VCaP (cell line): ENCODE data around the gene TMEM120A.
"Not testable (repeated sequence)": the region's sequence is repeated elsewhere in the genome, so short reads cannot be mapped to it uniquely, and the experiment has no call there.

Experiments
- H3K27ac ChIP-seq: fragments of 450-650 bp; 2 replicates; pipeline ENCODE4 v1.5.1; 2017
- TF ChIP-seq, protein P1 (sequence below): fragments of 450-650 bp; conservative IDR thresholded peaks from 2 replicates; pipeline ENCODE4 v1.5.1; 2017; ENCODE audit warnings: mild to moderate bottlenecking, moderate library complexity

Gene TMEM120A

DNA sequence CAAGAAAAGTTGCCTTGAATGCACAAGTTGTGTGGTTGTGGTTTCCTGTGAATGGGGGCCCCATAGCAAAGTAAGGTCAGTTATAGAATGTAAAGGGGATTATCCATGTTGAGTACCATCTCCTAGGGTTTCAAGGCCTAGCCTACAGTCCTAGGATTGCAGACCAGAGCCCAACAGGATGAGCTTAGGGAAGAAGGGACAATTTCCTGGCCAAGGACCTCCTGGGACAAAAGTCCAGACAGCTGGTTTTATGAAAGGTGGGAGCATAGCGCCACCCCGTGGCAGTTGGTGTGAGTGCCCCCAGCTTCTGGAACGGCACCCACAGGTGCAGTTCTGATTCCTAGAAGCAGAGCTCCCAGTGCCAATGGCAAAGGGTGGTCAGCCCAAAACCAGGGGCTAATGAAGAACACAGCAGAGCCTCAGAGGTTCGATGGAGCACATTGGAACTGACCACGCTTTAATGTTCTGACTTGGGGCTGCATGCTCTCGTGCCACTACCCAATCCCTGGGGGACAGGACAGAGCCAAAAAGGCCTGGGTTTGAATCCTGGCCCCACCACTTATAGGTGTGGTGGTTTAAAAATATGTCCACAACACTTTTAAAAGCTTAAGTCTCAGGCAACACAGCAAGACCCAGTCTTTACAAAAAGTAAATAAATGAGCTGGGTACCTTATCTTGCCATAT, 25.8 kb upstream of the TMEM120A start:
- no peak overlapping the region for H3K27ac ChIP-seq
- TF ChIP-seq, protein P1, sequence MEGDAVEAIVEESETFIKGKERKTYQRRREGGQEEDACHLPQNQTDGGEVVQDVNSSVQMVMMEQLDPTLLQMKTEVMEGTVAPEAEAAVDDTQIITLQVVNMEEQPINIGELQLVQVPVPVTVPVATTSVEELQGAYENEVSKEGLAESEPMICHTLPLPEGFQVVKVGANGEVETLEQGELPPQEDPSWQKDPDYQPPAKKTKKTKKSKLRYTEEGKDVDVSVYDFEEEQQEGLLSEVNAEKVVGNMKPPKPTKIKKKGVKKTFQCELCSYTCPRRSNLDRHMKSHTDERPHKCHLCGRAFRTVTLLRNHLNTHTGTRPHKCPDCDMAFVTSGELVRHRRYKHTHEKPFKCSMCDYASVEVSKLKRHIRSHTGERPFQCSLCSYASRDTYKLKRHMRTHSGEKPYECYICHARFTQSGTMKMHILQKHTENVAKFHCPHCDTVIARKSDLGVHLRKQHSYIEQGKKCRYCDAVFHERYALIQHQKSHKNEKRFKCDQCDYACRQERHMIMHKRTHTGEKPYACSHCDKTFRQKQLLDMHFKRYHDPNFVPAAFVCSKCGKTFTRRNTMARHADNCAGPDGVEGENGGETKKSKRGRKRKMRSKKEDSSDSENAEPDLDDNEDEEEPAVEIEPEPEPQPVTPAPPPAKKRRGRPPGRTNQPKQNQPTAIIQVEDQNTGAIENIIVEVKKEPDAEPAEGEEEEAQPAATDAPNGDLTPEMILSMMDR = peak; percentile 84

DNA sequence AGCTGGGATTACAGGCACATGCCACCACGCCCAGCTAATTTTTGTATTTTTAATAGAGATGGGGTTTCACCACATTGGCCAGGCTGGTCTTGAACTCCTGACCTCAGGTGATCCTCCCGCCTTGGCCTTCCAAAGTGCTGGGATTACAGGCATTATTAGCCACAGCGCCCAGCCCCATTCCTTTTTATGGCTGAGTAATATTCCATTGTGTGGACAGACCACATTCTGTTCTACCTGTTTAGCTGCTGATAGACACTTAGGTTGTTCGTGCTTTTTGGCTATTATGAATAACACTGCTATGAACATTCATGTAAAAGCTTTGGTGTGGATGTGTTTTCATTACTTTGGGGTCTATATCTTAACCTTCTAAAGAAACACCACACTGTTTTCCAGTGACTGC, 24.1 kb upstream of the TMEM120A start:
- not testable (repeated sequence) for H3K27ac ChIP-seq

GRCh38 chr7:76016191-76016947, 22.0 kb upstream of the TMEM120A start:
- TF ChIP-seq, protein P1 = no peak

GRCh38 chr7:76011442-76011861, 17.1 kb upstream of the TMEM120A start:
- TF ChIP-seq, protein P1 = no peak
- no peak overlapping the region for H3K27ac ChIP-seq

More at GRCh38 chr7:76016191-76016947, 22.0 kb upstream of the TMEM120A start:
- H3K27ac ChIP-seq = no peak overlapping the region

DNA sequence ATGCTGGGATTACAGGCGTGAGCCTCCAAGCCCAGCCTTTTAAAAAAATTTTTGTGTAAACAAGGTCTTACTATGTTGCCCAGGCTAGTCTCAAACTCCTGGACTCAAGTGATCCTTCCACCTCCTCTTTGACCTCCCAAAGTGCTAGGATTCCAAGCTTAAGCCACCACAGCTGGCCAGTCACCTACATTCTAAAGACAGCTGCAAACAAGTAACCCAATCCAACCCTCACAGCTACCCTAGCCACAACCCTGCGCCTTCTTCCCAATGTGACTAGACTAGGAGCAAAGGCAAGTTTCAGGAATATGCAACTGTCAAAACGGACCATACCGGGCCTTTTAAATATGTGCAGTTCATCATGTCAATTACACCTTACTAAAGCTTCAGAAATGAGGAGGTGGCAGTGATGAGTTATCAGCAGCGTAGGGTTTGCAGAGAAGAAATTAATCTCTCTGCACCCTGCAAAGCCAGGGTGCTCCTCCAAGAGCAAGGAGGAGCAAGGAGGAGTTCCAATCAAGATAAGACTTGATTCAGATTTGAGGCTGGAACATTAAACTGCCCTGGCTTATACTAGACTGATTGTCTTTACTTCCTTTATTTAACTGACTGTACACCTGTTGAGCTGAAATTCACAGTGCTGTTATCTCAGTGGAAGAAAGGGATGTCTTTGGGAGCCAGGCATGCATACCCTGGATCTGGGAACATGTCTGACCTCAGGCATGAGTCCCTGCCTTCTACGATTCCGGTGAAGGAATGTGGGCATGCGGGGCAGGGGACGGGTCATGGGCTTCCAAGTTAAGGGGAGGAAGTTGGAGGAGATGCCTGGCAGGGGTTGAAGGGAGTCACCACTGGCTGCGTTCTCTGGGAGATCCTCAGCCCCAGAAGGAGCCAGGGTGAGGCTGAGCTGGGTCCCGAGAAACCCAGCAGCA, 15.5 kb upstream of the TMEM120A start:
- TF ChIP-seq, protein P1 = no peak
- no peak overlapping the region for H3K27ac ChIP-seq

- no peak overlapping the region for H3K27ac ChIP-seq
- TF ChIP-seq, protein P1 = no peak
Observed at GRCh38 chr7:76008156-76008687, 13.8 kb upstream of the TMEM120A start.

GRCh38 chr7:76005004-76005403, 10.6 kb upstream of the TMEM120A start:
- H3K27ac ChIP-seq = not testable (repeated sequence)

DNA sequence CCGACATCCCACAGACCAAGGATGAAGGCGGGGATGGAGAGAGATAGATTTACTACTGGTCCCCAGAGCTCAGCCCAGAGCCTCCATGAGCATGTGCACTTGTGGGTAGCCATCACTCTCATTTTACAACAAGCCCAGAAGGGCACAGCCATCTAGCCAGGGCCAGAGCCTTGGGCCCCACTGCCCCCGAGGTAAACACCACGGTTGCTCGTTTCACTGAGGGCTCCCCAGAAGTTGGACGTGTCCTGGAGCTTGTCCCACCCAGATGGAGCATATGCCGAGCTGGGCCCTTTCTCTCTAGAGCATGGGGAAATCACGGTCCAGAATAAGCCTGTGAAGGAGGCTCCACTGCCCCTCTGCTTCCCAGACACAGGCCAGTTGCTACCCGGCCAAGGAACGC, 9.0 kb upstream of the TMEM120A start:
- no peak overlapping the region for H3K27ac ChIP-seq
- TF ChIP-seq, protein P1 = no peak
